Peyer's patch (tissue), 4 donors: ENCODE measurements around the gene VSTM5.

ENCODE experiments used
- CTCF ChIP-seq, 6 experiments: fragments of 450-650 bp in 4 of 6; fragments of 200-600 bp in 2 of 6; sonication (generic) in 1 of 6; IDR thresholded peaks; one replicate each; pipeline ENCODE4 v1.5.1; 2017 to 2019; ENCODE audit warnings: antibody characterized with exemption in 6 of 6, mild to moderate bottlenecking in 3 of 6, moderate library complexity in 1 of 6
- POLR2A ChIP-seq, 2 donors: fragments of 450-650 bp; IDR thresholded peaks; one replicate each; pipeline ENCODE4 v1.5.1; 2017; ENCODE audit warnings: antibody characterized with exemption in 2 of 2, mild to moderate bottlenecking in 2 of 2, moderate library complexity in 2 of 2

DNA sequence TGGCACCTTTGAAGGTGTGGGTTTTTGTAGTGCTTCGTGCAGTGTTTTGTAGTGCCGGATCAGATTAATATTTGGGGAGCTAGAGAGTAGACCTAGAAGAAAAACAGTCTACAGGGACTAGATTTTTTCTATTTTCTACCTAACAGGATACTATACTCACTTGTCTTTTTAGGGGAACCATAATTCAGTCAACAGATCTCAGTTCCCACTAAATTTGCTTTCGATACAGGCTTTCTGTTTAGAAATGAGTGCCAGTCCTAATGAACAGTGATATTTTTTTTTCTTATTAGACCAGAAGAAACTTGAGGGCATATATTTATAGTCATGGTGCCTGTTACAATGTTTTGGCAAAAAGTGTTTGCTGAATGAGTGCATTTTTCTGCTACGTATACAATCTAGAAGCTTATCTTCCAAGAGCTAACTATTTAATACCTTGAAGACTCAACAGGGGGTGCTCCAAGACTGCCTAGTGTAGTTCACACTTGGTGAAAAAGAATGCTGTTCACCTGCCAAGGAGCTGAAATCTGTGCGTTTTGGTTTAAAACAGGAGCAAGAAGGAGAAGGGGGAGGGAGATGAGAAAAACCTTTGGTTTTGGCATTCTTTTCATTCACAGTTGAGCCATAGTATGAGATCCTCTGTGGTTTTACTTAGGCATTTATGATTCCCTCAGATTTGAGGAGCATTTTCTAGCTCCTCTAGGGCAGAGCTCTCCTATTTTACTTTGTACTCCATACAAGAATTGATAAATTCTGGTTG is 44.9 kb upstream of the VSTM5 start:
- peak in 5 of 6 experiments; percentile 17 to 85 (median 76) for TF ChIP-seq CTCF (IDR thresholded peaks at IDR 0.05)
- no peak for TF ChIP-seq POLR2A (IDR thresholded peaks at IDR 0.05)
